Measurements from ENCODE around the gene SEZ6. TPM values are rescaled to one million over a fixed set of nuclear protein-coding genes. Genes with fewer than 3 reads are reported as not detected.
A peak's percentile ranks its signal among the peaks of the same experiment; 100 is the strongest.

The SEZ6 gene
- total RNA-seq, 2 experiments from 2014 or later = not detected

DNA sequence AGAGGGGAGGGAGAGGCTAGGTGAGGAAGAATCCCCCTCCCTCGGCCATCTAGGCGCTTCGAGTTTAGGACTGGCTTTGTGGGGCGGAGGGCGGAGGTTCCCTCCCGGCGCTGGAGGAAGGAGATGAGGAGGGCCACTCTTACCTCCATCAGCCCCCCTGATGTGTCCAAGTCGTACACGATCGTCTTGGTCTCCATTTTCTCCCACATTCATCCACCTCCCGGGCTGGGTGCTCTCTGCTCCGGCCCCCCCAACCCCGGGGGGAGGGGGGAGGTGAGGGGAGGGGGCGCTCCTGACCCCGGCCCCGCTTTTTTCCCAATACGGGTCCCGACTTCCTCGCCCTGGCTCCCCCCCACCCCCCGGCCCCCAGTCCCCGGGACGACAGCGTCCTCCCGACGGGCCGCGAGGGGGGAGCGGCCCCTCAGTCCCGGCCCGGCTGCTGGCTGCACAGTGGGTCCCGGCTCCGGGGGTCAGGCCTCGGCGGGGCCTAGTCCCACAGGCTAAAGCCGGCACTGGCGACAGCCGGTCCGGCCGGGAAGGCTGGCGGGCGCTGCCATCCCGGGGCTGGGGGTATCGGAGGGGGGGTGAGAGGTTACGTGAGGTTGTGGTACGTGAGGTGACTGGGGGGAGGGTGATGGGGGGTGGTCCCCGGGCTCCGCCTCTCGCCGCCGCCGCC is 54.9 kb downstream of the SEZ6 start:
- Mint-ChIP-seq H3K27ac (peak overlapping the region; percentile 95), H3K9me3 (ENCODE audit: low read depth) (no peaks in the 10 kb centered on the region), H3K4me1 (peaks cover 30% of the 10 kb centered on the region), H3K36me3 (peaks cover 23% of the 10 kb centered on the region), H3K27me3 (no peaks in the 10 kb centered on the region), H3K4me3 (peak overlapping the region; percentile 94)
- DNase-seq (no peak), ATAC-seq (no peak)
- CTCF ChIA-PET = interaction anchor here (0.8 to 9.1 kb wide), 21 partner anchors 12 to 289 kb away, joined by 3 to 112 read pairs (median 8); partner anchors contain the start of genes DHRS13, FLOT2, NEK8 and RPL23A

DNA sequence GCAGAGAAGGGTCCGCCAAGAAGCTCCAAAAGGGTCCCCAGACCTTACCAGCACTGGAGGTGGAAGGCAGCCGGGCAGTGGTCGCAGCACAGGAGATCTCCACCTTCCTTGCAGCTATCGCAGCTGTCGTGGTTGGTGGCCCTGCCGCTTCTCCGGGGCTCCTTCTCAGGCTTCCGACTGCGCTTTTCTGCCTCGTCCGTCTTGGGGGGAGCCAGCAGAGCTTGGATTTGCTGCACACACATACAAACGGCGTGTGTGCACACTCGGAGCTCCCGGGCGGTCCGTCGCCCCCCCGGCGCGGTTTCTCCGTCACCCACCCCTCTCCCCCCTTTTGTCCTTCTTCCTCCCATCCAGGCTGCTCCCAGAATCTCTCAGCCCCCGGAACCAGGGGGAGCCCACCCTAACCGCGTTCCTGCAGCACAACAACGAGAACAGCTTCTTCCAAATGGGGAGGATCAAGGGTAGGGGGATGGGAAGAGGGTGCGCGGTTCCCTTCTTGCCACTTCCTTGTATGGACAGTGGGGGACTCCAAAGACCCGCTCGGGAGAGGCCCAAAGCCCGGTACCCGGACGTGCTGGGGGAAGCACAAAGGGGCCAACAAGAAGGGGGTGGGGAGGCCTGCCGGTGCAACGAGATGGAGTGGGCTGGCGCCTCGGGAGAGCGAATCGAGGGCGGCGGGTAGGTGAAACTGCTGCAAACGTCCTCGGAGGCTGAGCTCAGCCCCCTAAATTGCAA is 55.6 kb downstream of the SEZ6 start:
- CTCF ChIA-PET = interaction anchor here (0.6 to 9.1 kb wide), 25 partner anchors 9 to 420 kb away, joined by 3 to 112 read pairs (median 4); partner anchors contain the start of genes BLTP2, DHRS13, FAM222B and FLOT2
- Mint-ChIP-seq H3K4me3 (peak overlapping the region; percentile 94), H3K4me1 (peaks cover 37% of the 10 kb centered on the region), H3K36me3 (peaks cover 28% of the 10 kb centered on the region), H3K27me3 (no peaks in the 10 kb centered on the region), H3K9me3 (ENCODE audit: low read depth) (no peaks in the 10 kb centered on the region), H3K27ac (peak overlapping the region; percentile 95)
- no peak for ATAC-seq
- DNase-seq = peak; percentile 81

GRCh38 chr17:28949185-28950016 is 56.4 kb downstream of the SEZ6 start:
- Mint-ChIP-seq H3K36me3 (peaks cover 34% of the 10 kb centered on the region), H3K4me3 (peak overlapping the region; percentile 94), H3K27me3 (no peaks in the 10 kb centered on the region), H3K27ac (peak overlapping the region; percentile 95), H3K9me3 (ENCODE audit: low read depth) (no peaks in the 10 kb centered on the region), H3K4me1 (peaks cover 39% of the 10 kb centered on the region)
- CTCF ChIA-PET = interaction anchor here (0.6 to 9.1 kb wide), 27 partner anchors 9 to 421 kb away, joined by 3 to 112 read pairs (median 4); partner anchors contain the start of genes BLTP2, DHRS13, FAM222B and FLOT2
- DNase-seq = peak; percentile 68
- ATAC-seq = no peak

DNA sequence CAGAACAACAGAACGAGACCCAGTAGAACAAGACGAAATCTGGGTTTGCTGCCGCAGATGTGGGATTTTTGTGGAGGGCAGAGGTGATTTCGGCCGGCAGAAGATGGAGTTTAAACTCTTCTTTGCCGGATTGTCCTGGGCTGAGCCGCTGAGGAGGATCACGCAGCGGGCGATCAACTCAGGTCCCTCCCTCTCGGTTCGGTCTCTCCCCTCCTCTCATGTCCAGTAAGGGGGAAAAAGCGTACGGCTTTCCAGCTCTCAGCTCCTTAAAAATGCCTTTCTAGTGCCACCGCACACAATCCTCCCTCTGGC is 57.0 kb downstream of the SEZ6 start:
- peaks cover 39% of the 10 kb centered on the region for H3K36me3 Mint-ChIP-seq

GRCh38 chr17:28948342-28948741 is 57.5 kb downstream of the SEZ6 start:
- CTCF ChIA-PET = interaction anchor here (1.0 to 9.1 kb wide), 9 partner anchors 17 to 221 kb away, joined by 3 to 112 read pairs (median 6); partner anchors contain the start of genes DHRS13, FLOT2, NEK8 and TLCD1
- Mint-ChIP-seq H3K36me3 (peaks cover 44% of the 10 kb centered on the region), H3K4me1 (peaks cover 48% of the 10 kb centered on the region)

More for the DNA sequence above, 57.0 kb downstream of the SEZ6 start:
- DNase-seq (no peak), ATAC-seq (no peak)
- Mint-ChIP-seq H3K27me3 (no peaks in the 10 kb centered on the region), H3K4me1 (peaks cover 44% of the 10 kb centered on the region), H3K9me3 (ENCODE audit: low read depth) (no peaks in the 10 kb centered on the region), H3K4me3 (peak overlapping the region; percentile 94), H3K27ac (peak overlapping the region; percentile 95)
- CTCF ChIA-PET = interaction anchor here (0.9 to 9.1 kb wide), 18 partner anchors 9 to 229 kb away, joined by 3 to 112 read pairs (median 6); partner anchors contain the start of genes DHRS13, FAM222B, FLOT2 and NEK8

DNA sequence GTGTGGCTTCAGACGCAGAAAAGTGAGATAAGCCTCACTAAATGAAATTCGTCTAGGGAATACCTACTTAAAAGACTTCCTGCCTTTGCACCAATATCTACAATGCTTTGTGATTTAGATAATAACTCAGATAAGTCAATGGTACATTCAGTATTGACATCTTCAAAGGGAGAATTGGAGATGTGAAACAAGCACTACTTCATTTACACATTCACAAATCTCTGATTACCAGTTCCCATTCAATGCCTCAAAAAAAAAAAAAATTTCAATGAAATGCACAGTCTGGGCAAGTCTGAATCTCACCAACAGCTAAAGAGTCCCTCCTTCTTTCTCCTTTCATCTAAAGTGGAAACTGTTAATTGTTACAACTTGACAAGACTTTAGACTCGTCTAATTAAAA is 58.2 kb downstream of the SEZ6 start:
- Mint-ChIP-seq H3K4me3 (peak overlapping the region; percentile 94), H3K27me3 (no peaks in the 10 kb centered on the region), H3K36me3 (peaks cover 49% of the 10 kb centered on the region), H3K9me3 (ENCODE audit: low read depth) (no peaks in the 10 kb centered on the region), H3K27ac (peak overlapping the region; percentile 95), H3K4me1 (peaks cover 52% of the 10 kb centered on the region)
- CTCF ChIA-PET = interaction anchor here (0.7 to 9.1 kb wide), 5 partner anchors 18 to 220 kb away, joined by 3 to 112 read pairs (median 4); partner anchors contain the start of genes DHRS13, NEK8 and TLCD1
- ATAC-seq (no peak), DNase-seq (no peak)

More at GRCh38 chr17:28948342-28948741, 57.5 kb downstream of the SEZ6 start:
- no peaks in the 10 kb centered on the region for H3K27me3 Mint-ChIP-seq
- peak overlapping the region; percentile 94 for H3K4me3 Mint-ChIP-seq
- DNase-seq = no peak
- no peaks in the 10 kb centered on the region for H3K9me3 Mint-ChIP-seq (ENCODE audit: low read depth)
- H3K27ac Mint-ChIP-seq = peak overlapping the region; percentile 95
- ATAC-seq = no peak

DNA sequence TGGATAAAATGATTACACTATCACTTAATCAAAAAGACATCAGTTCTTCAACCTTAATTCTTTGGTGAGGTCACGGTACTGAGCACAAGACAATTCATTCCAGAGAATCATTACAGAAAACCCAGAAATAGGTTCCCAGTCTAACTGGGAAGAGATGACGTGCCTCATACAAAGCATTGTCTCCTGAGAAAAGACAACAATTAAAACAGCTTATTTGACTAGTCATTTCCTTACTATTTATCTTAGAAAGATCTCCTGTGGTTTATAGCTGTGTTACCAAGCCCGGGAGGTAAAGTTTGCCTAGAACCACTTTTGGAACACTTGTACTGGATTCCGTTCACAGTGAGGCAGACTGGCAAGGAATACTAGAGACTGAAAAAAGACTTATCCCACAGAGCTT is 59.6 kb downstream of the SEZ6 start:
- Mint-ChIP-seq H3K27me3 (no peaks in the 10 kb centered on the region), H3K4me1 (peaks cover 58% of the 10 kb centered on the region), H3K9me3 (ENCODE audit: low read depth) (no peaks in the 10 kb centered on the region), H3K36me3 (peaks cover 53% of the 10 kb centered on the region), H3K4me3 (no peak overlapping the region), H3K27ac (peak overlapping the region; percentile 78)
- DNase-seq = no peak
- CTCF ChIA-PET = interaction anchor here (1.1 to 9.1 kb wide), 6 partner anchors 8 to 219 kb away, joined by 3 to 112 read pairs (median 5); partner anchors contain the start of genes NEK8 and TLCD1
- no peak for ATAC-seq

- H3K4me3 Mint-ChIP-seq = no peak overlapping the region
- peaks cover 54% of the 10 kb centered on the region for H3K36me3 Mint-ChIP-seq
- CTCF ChIA-PET = interaction anchor here (0.8 to 9.1 kb wide), 8 partner anchors 7 to 217 kb away, joined by 3 to 112 read pairs (median 4); partner anchors contain the start of genes DHRS13, NEK8 and TLCD1
- no peak for DNase-seq
- H3K27ac Mint-ChIP-seq = no peak overlapping the region
- no peak for ATAC-seq
- H3K27me3 Mint-ChIP-seq = no peaks in the 10 kb centered on the region
- peaks cover 68% of the 10 kb centered on the region for H3K4me1 Mint-ChIP-seq
- H3K9me3 Mint-ChIP-seq (ENCODE audit: low read depth) = no peaks in the 10 kb centered on the region
These were observed 60.7 kb downstream of the SEZ6 start for GRCh38 chr17:28944862-28945741.

DNA sequence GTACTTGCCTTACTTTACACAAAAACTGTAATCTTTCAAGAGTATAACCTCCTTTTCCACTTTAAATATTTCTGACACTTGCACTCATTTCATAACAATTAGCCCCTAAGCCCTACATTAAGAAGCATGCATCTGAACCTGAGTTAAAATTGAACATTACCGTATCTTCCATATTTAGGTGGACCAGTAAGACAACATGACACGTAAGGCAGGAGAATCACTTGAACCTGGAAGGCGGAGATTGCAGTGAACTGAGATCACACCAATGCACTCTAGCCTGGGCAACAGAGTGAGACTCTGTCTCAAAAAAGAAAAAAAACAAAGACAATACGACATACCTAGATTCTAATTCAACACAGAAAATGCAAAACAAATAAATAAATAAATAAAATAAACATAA is 61.5 kb downstream of the SEZ6 start:
- Mint-ChIP-seq H3K27me3 (no peaks in the 10 kb centered on the region), H3K36me3 (peaks cover 54% of the 10 kb centered on the region), H3K9me3 (ENCODE audit: low read depth) (no peaks in the 10 kb centered on the region), H3K27ac (no peak overlapping the region), H3K4me1 (peaks cover 75% of the 10 kb centered on the region), H3K4me3 (no peak overlapping the region)
- DNase-seq (no peak), ATAC-seq (no peak)
- CTCF ChIA-PET = interaction anchor here (0.6 to 3.3 kb wide), 6 partner anchors 9 to 237 kb away, joined by 3 to 10 read pairs (median 4); partner anchors contain the start of gene DHRS13

DNA sequence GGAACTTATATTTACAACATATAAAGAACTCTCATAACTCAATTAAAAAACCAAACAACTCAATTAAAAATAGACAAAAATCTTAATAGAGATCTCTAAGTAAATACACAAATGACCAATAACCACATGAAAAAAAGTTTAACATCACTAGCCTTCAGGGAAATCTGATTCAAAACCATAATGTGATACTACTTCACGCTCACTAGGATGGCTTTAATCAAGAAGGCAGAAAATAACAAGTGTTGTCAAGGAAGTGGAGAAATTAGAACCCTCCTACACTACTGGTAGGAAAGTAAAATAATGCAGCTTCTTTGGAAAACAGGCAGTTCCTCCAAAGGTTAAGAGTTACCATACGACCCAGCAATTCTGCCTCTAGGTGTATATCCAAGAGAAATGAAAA is 62.9 kb downstream of the SEZ6 start:
- CTCF ChIA-PET = interaction anchor here (3.3 kb wide), 1 partner anchor 41 kb away, joined by 10 read pairs; the partner anchor contains the start of gene DHRS13
- H3K4me3 Mint-ChIP-seq = no peak overlapping the region
- ATAC-seq (no peak), DNase-seq (no peak)
- peaks cover 50% of the 10 kb centered on the region for H3K36me3 Mint-ChIP-seq
- H3K27me3 Mint-ChIP-seq = no peaks in the 10 kb centered on the region
- no peaks in the 10 kb centered on the region for H3K9me3 Mint-ChIP-seq (ENCODE audit: low read depth)
- H3K4me1 Mint-ChIP-seq = peaks cover 74% of the 10 kb centered on the region
- H3K27ac Mint-ChIP-seq = no peak overlapping the region

- CTCF ChIA-PET = interaction anchor here (1.1 to 2.2 kb wide), 3 partner anchors 9 to 191 kb away, joined by 3 to 6 read pairs (median 5); no protein-coding TSS in a partner anchor
- ATAC-seq (no peak), DNase-seq (no peak)
- Mint-ChIP-seq H3K27me3 (no peaks in the 10 kb centered on the region), H3K27ac (no peak overlapping the region), H3K4me1 (peaks cover 72% of the 10 kb centered on the region), H3K36me3 (peaks cover 48% of the 10 kb centered on the region), H3K9me3 (ENCODE audit: low read depth) (no peaks in the 10 kb centered on the region), H3K4me3 (no peak overlapping the region)
These were observed 64.6 kb downstream of the SEZ6 start for GRCh38 chr17:28941251-28941650.

DNA sequence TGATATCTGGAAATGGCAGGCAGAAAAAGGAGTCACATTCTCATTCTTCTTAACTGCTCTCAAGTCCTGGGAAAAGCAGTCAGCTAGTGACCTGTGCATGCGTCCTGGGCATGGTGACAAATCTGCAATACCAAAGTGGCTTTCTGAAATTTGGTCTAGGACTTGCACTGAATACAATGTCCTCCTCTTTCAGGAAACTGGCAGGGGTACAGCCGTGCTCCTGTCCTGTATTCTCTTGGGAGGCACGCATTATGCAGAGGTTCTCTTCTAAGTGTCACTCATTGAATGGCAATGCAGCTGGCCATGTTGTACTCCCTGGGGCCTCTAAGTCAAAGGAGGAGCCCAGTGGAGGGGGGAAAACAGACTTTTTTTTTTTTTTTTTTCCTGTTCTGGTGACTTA is 65.2 kb downstream of the SEZ6 start:
- no peaks in the 10 kb centered on the region for H3K27me3 Mint-ChIP-seq
- no peak overlapping the region for H3K4me3 Mint-ChIP-seq
- CTCF ChIA-PET = interaction anchor here (1.1 to 2.2 kb wide), 3 partner anchors 9 to 191 kb away, joined by 3 to 6 read pairs (median 5); no protein-coding TSS in a partner anchor
- H3K9me3 Mint-ChIP-seq (ENCODE audit: low read depth) = no peaks in the 10 kb centered on the region
- no peak for DNase-seq
- peaks cover 70% of the 10 kb centered on the region for H3K4me1 Mint-ChIP-seq
- H3K27ac Mint-ChIP-seq = peak overlapping the region; percentile 61
- ATAC-seq = no peak
- H3K36me3 Mint-ChIP-seq = peaks cover 49% of the 10 kb centered on the region
